ENCODE results near the gene DGKH. TPM values are rescaled to one million over a fixed set of nuclear protein-coding genes. Genes with fewer than 3 reads are reported as not detected.
A peak's percentile ranks its signal among the peaks of the same experiment; 100 is the strongest.

DGKH gene
- total RNA-seq, 1 donor from 2014 or later: 12.1 TPM

DNA sequence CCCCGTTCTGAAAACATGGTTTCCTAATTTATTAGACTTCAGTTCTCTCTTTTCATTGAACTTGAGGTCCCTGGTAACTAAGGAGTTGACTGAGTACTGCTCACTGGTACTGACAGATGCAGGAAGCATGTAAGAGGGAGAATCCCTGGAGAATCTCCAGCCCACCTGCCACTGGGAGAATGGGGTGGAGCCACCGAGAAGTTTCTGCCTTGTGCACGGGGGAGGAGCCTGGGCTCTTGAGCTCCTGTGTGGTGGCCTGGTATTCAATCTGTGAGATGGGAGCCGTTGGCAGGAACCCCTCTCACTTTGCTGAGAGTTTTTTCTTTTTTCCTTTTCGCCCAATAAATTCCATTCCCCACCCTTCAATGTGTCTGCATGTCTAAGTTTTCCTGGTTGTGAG, 210.3 kb downstream of the DGKH start:
- H3K27me3 ChIP-seq: no peaks in the 10 kb centered on the region
- H3K9ac ChIP-seq: no peak overlapping the region
- H3K27ac Mint-ChIP-seq: no peak overlapping the region
- no peak overlapping the region for H3K27ac ChIP-seq
- H3K9me3 ChIP-seq (ENCODE audit: low read depth): no peaks in the 10 kb centered on the region
- no peaks in the 10 kb centered on the region for H3K4me1 Mint-ChIP-seq
- no peaks in the 10 kb centered on the region for H3K79me2 ChIP-seq (ENCODE audit: low read depth)
- no peak overlapping the region for H3K4me2 ChIP-seq
- no peaks in the 10 kb centered on the region for H3F3A ChIP-seq (ENCODE audit: low read depth)
- H3K36me3 ChIP-seq: no peaks in the 10 kb centered on the region
- DNase-seq (ENCODE audit: low spot score): no peak
- no peaks in the 10 kb centered on the region for H3K4me1 ChIP-seq
- no peaks in the 10 kb centered on the region for H4K20me1 ChIP-seq (ENCODE audit: low read depth)
- H2AFZ ChIP-seq (replicated peaks): peak overlapping the region; percentile 67
- peaks cover 4% of the 10 kb centered on the region for H3K27me3 Mint-ChIP-seq (ENCODE audit: insufficient read depth, low read depth)
- no peak overlapping the region for H3K4me3 ChIP-seq
- TF ChIP-seq, protein P1, sequence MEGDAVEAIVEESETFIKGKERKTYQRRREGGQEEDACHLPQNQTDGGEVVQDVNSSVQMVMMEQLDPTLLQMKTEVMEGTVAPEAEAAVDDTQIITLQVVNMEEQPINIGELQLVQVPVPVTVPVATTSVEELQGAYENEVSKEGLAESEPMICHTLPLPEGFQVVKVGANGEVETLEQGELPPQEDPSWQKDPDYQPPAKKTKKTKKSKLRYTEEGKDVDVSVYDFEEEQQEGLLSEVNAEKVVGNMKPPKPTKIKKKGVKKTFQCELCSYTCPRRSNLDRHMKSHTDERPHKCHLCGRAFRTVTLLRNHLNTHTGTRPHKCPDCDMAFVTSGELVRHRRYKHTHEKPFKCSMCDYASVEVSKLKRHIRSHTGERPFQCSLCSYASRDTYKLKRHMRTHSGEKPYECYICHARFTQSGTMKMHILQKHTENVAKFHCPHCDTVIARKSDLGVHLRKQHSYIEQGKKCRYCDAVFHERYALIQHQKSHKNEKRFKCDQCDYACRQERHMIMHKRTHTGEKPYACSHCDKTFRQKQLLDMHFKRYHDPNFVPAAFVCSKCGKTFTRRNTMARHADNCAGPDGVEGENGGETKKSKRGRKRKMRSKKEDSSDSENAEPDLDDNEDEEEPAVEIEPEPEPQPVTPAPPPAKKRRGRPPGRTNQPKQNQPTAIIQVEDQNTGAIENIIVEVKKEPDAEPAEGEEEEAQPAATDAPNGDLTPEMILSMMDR (IDR thresholded peaks at IDR 0.05): no peak
- TF ChIP-seq EZH2 (IDR thresholded peaks at IDR 0.05) (no peak), EZH2phosphoT487 (IDR thresholded peaks at IDR 0.05) (no peak)
- H3K9me3 Mint-ChIP-seq: peaks cover 6% of the 10 kb centered on the region
- no peak overlapping the region for H3K4me3 Mint-ChIP-seq
- H3K36me3 Mint-ChIP-seq: no peaks in the 10 kb centered on the region

DNA sequence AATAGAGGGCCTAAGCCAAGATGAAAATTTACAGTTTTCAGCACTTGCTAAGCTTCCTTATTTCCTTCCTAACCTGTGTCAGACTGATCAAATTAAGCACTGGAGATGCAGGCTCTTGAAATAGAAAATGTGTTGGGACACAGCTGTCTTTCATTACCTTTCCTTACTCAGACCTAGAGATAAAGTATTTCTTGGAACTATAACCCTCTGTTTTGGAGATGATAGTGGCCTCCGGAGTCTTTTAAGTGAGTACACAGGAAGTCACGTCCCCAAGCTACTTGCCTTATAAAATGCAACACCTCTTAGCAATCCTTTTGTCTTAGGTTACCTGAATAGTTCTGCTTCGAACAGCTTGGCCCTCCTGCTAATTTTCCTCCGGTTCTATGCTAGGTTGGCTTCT, 211.1 kb downstream of the DGKH start:
- no peaks in the 10 kb centered on the region for H3K27me3 ChIP-seq
- no peaks in the 10 kb centered on the region for H3K4me1 Mint-ChIP-seq
- no peaks in the 10 kb centered on the region for H3K4me1 ChIP-seq
- H3K9me3 ChIP-seq (ENCODE audit: low read depth): no peaks in the 10 kb centered on the region
- H3K4me3 ChIP-seq: no peak overlapping the region
- H3F3A ChIP-seq (ENCODE audit: low read depth): no peaks in the 10 kb centered on the region
- no peak overlapping the region for H2AFZ ChIP-seq (replicated peaks)
- H3K27ac ChIP-seq: no peak overlapping the region
- H3K9me3 Mint-ChIP-seq: peaks cover 6% of the 10 kb centered on the region
- no peak overlapping the region for H3K27ac Mint-ChIP-seq
- no peak overlapping the region for H3K4me3 Mint-ChIP-seq
- H4K20me1 ChIP-seq (ENCODE audit: low read depth): no peaks in the 10 kb centered on the region
- no peak for TF ChIP-seq EZH2phosphoT487 (IDR thresholded peaks at IDR 0.05)
- TF ChIP-seq, protein P1 (IDR thresholded peaks at IDR 0.05): no peak
- TF ChIP-seq EZH2 (IDR thresholded peaks at IDR 0.05): no peak
- H3K36me3 ChIP-seq: no peaks in the 10 kb centered on the region
- H3K79me2 ChIP-seq (ENCODE audit: low read depth): no peaks in the 10 kb centered on the region
- H3K4me2 ChIP-seq: no peak overlapping the region
- H3K9ac ChIP-seq: no peak overlapping the region
- H3K27me3 Mint-ChIP-seq (ENCODE audit: insufficient read depth, low read depth): peaks cover 4% of the 10 kb centered on the region
- no peak for DNase-seq (ENCODE audit: low spot score)
- no peaks in the 10 kb centered on the region for H3K36me3 Mint-ChIP-seq

DNA sequence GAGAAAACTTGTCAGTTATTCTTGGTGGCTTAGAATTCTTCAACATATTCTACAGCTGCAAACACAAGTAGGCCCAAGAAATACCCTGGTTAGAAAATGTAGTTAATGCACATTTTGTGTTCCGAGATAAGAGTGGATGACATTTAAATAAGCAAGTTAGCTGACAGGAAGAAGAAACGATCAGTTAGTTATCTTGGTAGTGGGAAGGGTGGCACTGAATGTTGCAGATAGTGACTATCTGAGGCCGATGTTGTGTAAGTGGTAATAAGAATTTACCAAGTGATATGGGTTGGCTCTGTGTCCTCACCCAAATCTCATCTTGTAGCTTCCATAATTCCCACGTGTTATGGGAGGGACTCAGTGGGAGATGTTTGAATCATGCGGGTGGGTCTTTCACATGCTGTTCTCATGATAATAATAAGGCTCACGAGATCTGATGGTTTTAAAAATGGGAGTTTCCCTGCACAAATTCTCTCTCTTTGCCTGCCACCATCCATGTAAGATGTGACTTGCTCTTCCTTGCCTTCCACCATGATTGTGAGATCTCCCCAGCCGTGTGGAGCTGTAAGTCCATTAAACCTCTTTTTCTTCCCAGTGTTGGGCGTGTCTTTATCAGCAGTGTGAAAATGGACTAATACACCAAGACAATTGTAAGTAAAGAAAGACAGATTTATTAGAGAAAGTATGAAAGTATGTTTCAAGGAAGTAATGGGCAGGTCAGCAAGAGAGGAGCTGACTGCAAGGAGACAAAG, 212.6 kb downstream of the DGKH start:
- Mint-ChIP-seq H3K27ac (no peak overlapping the region), H3K4me1 (no peaks in the 10 kb centered on the region), H3K27me3 (ENCODE audit: insufficient read depth, low read depth) (peaks cover 3% of the 10 kb centered on the region), H3K9me3 (peaks cover 6% of the 10 kb centered on the region), H3K4me3 (no peak overlapping the region), H3K36me3 (no peaks in the 10 kb centered on the region)
- no peaks in the 10 kb centered on the region for H3F3A ChIP-seq (ENCODE audit: low read depth)
- no peaks in the 10 kb centered on the region for H3K27me3 ChIP-seq
- H3K4me1 ChIP-seq: no peaks in the 10 kb centered on the region
- H3K79me2 ChIP-seq (ENCODE audit: low read depth): no peaks in the 10 kb centered on the region
- no peaks in the 10 kb centered on the region for H4K20me1 ChIP-seq (ENCODE audit: low read depth)
- no peaks in the 10 kb centered on the region for H3K9me3 ChIP-seq (ENCODE audit: low read depth)
- no peak overlapping the region for H3K27ac ChIP-seq
- no peak for DNase-seq (ENCODE audit: low spot score)
- no peak overlapping the region for H3K4me2 ChIP-seq
- H3K36me3 ChIP-seq: no peaks in the 10 kb centered on the region
- no peak overlapping the region for H2AFZ ChIP-seq (replicated peaks)
- TF ChIP-seq EZH2 (IDR thresholded peaks at IDR 0.05): no peak
- TF ChIP-seq, protein P1 (IDR thresholded peaks at IDR 0.05): no peak
- TF ChIP-seq EZH2phosphoT487 (IDR thresholded peaks at IDR 0.05): no peak
- no peak overlapping the region for H3K9ac ChIP-seq
- no peak overlapping the region for H3K4me3 ChIP-seq
